PC-9 (cell line): Measurements from ENCODE around the gene SLN.

Experiments used
- EZH2 ChIP-seq: fragments of 200-600 bp; sonication (generic); IDR thresholded peaks from 2 replicates; pipeline ENCODE4 v1.8.0; 2017; ENCODE audit warnings: antibody characterized with exemption, low read depth
- TF ChIP-seq, protein P1 (sequence below): fragments of 200-600 bp; sonication (generic); conservative IDR thresholded peaks from 2 replicates; pipeline ENCODE4 v1.6.1; 2017; ENCODE audit warnings: mixed run types, antibody characterized with exemption, mild to moderate bottlenecking, moderate library complexity

DNA sequence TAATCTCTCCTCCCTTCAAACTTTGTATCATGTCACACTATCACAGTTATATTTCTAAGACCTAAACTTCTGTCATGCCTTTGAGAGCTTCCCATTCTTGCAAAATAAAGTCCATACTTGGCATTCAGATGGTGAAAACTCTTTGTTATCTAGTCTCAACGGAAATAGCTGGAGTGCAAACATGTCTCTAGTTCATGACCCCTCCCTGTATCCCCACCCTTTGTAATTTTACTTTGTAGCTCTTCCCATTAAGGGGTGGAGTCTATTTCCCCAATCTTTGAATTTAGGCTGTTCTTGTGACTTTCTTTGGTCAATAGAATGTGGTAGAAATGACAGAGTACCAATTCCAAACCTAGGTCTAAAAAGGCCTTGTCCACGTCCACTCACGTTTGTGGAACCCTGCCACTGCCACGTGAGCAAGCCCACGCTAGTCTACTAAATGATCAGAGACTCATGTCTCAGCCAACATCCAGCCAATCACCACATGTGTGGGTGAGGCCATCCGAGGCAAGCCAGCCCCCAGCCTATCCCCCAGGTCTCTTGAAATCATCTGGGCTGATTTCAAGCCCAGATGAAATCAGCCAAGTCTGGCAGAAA lies 23.4 kb downstream of the SLN start:
- TF ChIP-seq, protein P1, sequence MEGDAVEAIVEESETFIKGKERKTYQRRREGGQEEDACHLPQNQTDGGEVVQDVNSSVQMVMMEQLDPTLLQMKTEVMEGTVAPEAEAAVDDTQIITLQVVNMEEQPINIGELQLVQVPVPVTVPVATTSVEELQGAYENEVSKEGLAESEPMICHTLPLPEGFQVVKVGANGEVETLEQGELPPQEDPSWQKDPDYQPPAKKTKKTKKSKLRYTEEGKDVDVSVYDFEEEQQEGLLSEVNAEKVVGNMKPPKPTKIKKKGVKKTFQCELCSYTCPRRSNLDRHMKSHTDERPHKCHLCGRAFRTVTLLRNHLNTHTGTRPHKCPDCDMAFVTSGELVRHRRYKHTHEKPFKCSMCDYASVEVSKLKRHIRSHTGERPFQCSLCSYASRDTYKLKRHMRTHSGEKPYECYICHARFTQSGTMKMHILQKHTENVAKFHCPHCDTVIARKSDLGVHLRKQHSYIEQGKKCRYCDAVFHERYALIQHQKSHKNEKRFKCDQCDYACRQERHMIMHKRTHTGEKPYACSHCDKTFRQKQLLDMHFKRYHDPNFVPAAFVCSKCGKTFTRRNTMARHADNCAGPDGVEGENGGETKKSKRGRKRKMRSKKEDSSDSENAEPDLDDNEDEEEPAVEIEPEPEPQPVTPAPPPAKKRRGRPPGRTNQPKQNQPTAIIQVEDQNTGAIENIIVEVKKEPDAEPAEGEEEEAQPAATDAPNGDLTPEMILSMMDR: no peak
- TF ChIP-seq EZH2: no peak
